ENCODE data around the gene GATM. TPM values are rescaled to one million over a fixed set of nuclear protein-coding genes. Genes with fewer than 3 reads are reported as not detected.

GATM gene
- total RNA-seq, 2 experiments from 2014 or later = 0.62 to 1.3 TPM

GRCh38 chr15:45349623-45350022 is 28.7 kb downstream of the GATM start:
- no peaks in the 10 kb centered on the region for H3K4me1 Mint-ChIP-seq (ENCODE audit: low read depth)
- CTCF ChIA-PET = interaction anchor here (0.8 kb wide), 1 partner anchor 9 kb away, joined by 3 read pairs; no protein-coding TSS in a partner anchor
- intact Hi-C loops (cut with micrococcal nuclease) = no loop called here
- no peaks in the 10 kb centered on the region for H3K9me3 Mint-ChIP-seq
- no peak for DNase-seq
- H3K4me3 Mint-ChIP-seq = no peak overlapping the region
- H3K36me3 Mint-ChIP-seq = no peaks in the 10 kb centered on the region
- H3K27me3 Mint-ChIP-seq = peaks cover 28% of the 10 kb centered on the region
- POLR2A ChIA-PET = no interaction called here
- no peak overlapping the region for H3K27ac Mint-ChIP-seq

DNA sequence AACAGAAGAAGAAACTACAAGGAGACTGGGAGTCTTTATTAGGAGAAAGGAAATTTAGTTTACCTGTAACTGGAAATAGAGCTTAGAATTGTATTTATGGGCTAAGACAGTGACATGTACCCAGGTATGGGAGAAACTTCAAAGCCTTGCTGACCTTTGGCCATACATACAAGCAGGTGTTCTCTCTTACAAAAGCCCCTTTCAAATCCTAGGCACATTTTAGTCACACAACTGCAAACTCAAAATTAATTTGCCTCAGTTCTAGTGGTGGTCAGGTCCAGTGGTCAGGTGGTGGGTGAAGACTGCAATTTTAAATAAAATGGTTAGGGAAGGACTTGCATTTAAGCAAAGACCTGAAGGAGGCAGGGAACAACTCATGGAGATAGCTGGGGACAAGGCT is 30.4 kb downstream of the GATM start:
- DNase-seq = no peak
- peaks cover 28% of the 10 kb centered on the region for H3K27me3 Mint-ChIP-seq
- H3K27ac Mint-ChIP-seq = no peak overlapping the region
- POLR2A ChIA-PET = no interaction called here
- H3K9me3 Mint-ChIP-seq = no peaks in the 10 kb centered on the region
- intact Hi-C loops (cut with micrococcal nuclease) = no loop called here
- CTCF ChIA-PET = no interaction called here
- no peak overlapping the region for H3K4me3 Mint-ChIP-seq
- H3K36me3 Mint-ChIP-seq = no peaks in the 10 kb centered on the region
- H3K4me1 Mint-ChIP-seq (ENCODE audit: low read depth) = no peaks in the 10 kb centered on the region

GRCh38 chr15:45347033-45347432 is 31.3 kb downstream of the GATM start:
- intact Hi-C loops (cut with micrococcal nuclease) = no loop called here
- Mint-ChIP-seq H3K4me1 (ENCODE audit: low read depth) (no peaks in the 10 kb centered on the region), H3K4me3 (no peak overlapping the region), H3K27me3 (peaks cover 26% of the 10 kb centered on the region), H3K27ac (no peak overlapping the region), H3K36me3 (no peaks in the 10 kb centered on the region), H3K9me3 (no peaks in the 10 kb centered on the region)
- ChIA-PET CTCF (no interaction called here), POLR2A (no interaction called here)
- no peak for DNase-seq

- DNase-seq = no peak
- CTCF ChIA-PET = no interaction called here
- Mint-ChIP-seq H3K4me1 (ENCODE audit: low read depth) (no peaks in the 10 kb centered on the region), H3K4me3 (no peak overlapping the region), H3K27me3 (peaks cover 26% of the 10 kb centered on the region), H3K27ac (no peak overlapping the region), H3K36me3 (no peaks in the 10 kb centered on the region), H3K9me3 (no peaks in the 10 kb centered on the region)
- intact Hi-C loops (cut with micrococcal nuclease) = no loop called here
- POLR2A ChIA-PET = no interaction called here
Observed at GRCh38 chr15:45346381-45346780, 32.0 kb downstream of the GATM start.

GRCh38 chr15:45343258-45343860 is 35.0 kb downstream of the GATM start:
- Mint-ChIP-seq H3K27ac (no peak overlapping the region), H3K27me3 (peaks cover 16% of the 10 kb centered on the region), H3K4me1 (ENCODE audit: low read depth) (no peaks in the 10 kb centered on the region), H3K4me3 (no peak overlapping the region), H3K9me3 (no peaks in the 10 kb centered on the region), H3K36me3 (no peaks in the 10 kb centered on the region)
- ChIA-PET CTCF (no interaction called here), POLR2A (no interaction called here)
- DNase-seq = no peak
- intact Hi-C loops (cut with micrococcal nuclease) = no loop called here

DNA sequence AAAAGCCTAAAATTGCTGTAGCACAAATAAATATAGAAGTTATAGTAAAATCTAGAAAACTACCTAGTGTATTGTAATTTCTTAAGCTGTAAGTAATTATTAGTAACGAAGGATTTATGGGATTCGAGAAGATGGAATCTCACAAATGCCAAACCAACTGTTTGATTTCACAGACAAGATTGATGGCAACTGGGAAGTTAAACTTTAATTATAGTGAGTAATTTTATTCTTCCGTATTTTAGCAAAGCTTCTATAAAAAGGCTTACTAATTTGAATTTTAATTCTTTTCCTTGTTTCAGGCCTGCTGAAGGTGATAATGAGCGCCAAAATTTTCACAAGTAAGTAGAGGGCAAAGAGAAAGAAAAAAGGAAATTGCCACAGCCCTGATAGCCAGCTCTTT is 36.6 kb downstream of the GATM start:
- DNase-seq = no peak
- intact Hi-C loops (cut with micrococcal nuclease) = no loop called here
- no peak overlapping the region for H3K4me3 Mint-ChIP-seq
- H3K9me3 Mint-ChIP-seq = no peaks in the 10 kb centered on the region
- H3K27ac Mint-ChIP-seq = no peak overlapping the region
- CTCF ChIA-PET = interaction anchor here (0.7 kb wide), 1 partner anchor 215 kb away, joined by 4 read pairs; no protein-coding TSS in a partner anchor
- H3K4me1 Mint-ChIP-seq (ENCODE audit: low read depth) = no peaks in the 10 kb centered on the region
- no peaks in the 10 kb centered on the region for H3K36me3 Mint-ChIP-seq
- POLR2A ChIA-PET = no interaction called here
- peaks cover 8% of the 10 kb centered on the region for H3K27me3 Mint-ChIP-seq

- no peaks in the 10 kb centered on the region for H3K9me3 Mint-ChIP-seq
- no peaks in the 10 kb centered on the region for H3K27me3 Mint-ChIP-seq
- intact Hi-C loops (cut with micrococcal nuclease) = no loop called here
- H3K36me3 Mint-ChIP-seq = no peaks in the 10 kb centered on the region
- ChIA-PET POLR2A (no interaction called here), CTCF (interaction anchor here (1.0 kb wide), 1 partner anchor 9 kb away, joined by 3 read pairs; no protein-coding TSS in a partner anchor)
- H3K4me1 Mint-ChIP-seq (ENCODE audit: low read depth) = no peaks in the 10 kb centered on the region
- no peak overlapping the region for H3K27ac Mint-ChIP-seq
- H3K4me3 Mint-ChIP-seq = no peak overlapping the region
- DNase-seq = no peak
Observed at GRCh38 chr15:45340429-45340828, 37.9 kb downstream of the GATM start.

- Mint-ChIP-seq H3K36me3 (no peaks in the 10 kb centered on the region), H3K9me3 (no peaks in the 10 kb centered on the region), H3K27ac (no peak overlapping the region), H3K4me1 (ENCODE audit: low read depth) (peaks cover 3% of the 10 kb centered on the region), H3K4me3 (no peak overlapping the region), H3K27me3 (no peaks in the 10 kb centered on the region)
- POLR2A ChIA-PET = no interaction called here
- DNase-seq = no peak
- CTCF ChIA-PET = no interaction called here
- intact Hi-C loops (cut with micrococcal nuclease) = no loop called here
Observed at GRCh38 chr15:45338417-45338816, 39.9 kb downstream of the GATM start.

GRCh38 chr15:45337224-45337623 is 41.1 kb downstream of the GATM start:
- Mint-ChIP-seq H3K4me3 (no peak overlapping the region), H3K27ac (no peak overlapping the region), H3K4me1 (ENCODE audit: low read depth) (peaks cover 3% of the 10 kb centered on the region), H3K9me3 (no peaks in the 10 kb centered on the region), H3K36me3 (no peaks in the 10 kb centered on the region), H3K27me3 (peaks cover 3% of the 10 kb centered on the region)
- CTCF ChIA-PET = no interaction called here
- intact Hi-C loops (cut with micrococcal nuclease) = no loop called here
- DNase-seq = no peak
- POLR2A ChIA-PET = no interaction called here

DNA sequence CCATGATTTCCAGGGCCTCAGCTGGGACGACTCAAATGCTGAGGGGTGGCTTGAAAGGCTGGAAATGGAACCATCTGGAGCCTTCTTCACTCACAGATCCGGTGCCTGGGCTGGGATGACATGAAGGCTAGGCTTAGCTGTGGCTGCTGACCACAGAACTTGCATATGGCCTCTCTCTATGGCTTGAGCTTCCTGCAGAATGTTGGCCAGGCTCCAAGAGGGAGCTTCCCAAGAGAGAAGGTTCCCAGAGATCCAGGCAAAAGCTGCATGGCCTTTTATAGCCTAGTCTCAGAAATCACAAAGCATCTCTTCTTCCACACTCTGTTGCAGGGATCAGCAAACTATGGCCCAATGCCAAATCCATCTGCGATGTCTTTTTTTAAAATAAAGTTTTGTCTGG is 44.8 kb downstream of the GATM start:
- intact Hi-C loops (cut with micrococcal nuclease) = no loop called here
- ChIA-PET CTCF (no interaction called here), POLR2A (no interaction called here)
- Mint-ChIP-seq H3K9me3 (no peaks in the 10 kb centered on the region), H3K4me3 (no peak overlapping the region), H3K27ac (no peak overlapping the region), H3K27me3 (peaks cover 4% of the 10 kb centered on the region), H3K4me1 (ENCODE audit: low read depth) (peaks cover 3% of the 10 kb centered on the region), H3K36me3 (no peaks in the 10 kb centered on the region)
- DNase-seq = no peak

DNA sequence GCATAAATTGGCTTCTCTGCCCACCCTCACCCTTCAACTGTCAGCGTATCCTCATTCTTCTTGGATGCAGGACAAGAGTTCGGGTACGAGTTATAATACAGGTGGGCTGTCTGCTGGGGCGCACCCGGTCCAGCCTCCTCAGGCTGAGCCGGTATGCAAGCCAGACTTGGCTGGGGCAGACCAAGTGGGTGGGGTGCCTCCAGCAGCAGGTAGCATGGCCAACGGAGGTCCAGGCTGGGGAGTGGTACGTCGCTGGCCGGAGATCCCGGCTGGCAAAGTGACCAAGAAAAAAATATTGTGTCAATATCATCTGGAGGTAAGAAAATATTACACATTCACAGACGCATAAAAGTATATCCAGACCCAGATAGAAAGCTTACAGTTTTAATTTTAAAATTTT is 45.6 kb downstream of the GATM start:
- Mint-ChIP-seq H3K4me3 (no peak overlapping the region), H3K27me3 (peaks cover 8% of the 10 kb centered on the region), H3K27ac (no peak overlapping the region), H3K9me3 (no peaks in the 10 kb centered on the region), H3K36me3 (no peaks in the 10 kb centered on the region), H3K4me1 (ENCODE audit: low read depth) (peaks cover 3% of the 10 kb centered on the region)
- CTCF ChIA-PET = no interaction called here
- intact Hi-C loops (cut with micrococcal nuclease) = no loop called here
- POLR2A ChIA-PET = no interaction called here
- DNase-seq = no peak

DNA sequence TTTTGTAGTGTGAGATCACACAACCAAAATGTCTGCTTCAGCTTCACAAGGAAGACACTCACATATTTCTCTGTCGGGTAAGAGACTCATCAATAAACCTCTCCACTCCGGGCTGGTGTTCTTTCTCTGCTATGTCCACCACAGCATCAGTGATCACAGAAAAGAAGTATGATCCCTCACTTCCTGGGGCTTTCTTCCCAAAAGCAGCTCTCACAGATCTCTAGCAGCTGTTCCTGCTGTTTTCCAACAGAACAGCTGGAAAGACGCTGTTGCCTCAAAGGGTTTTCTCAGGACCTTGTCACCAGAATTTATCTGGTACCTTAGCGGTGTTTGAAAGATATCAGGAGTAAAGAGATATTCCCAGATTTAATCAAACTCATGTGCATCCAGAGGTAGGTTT is 46.4 kb downstream of the GATM start:
- intact Hi-C loops (cut with micrococcal nuclease) = no loop called here
- Mint-ChIP-seq H3K27me3 (peaks cover 11% of the 10 kb centered on the region), H3K9me3 (no peaks in the 10 kb centered on the region), H3K4me1 (ENCODE audit: low read depth) (peaks cover 3% of the 10 kb centered on the region), H3K36me3 (no peaks in the 10 kb centered on the region), H3K27ac (no peak overlapping the region), H3K4me3 (no peak overlapping the region)
- ChIA-PET POLR2A (interaction anchor here (0.6 kb wide), 1 partner anchor 43 kb away, joined by 3 read pairs; no protein-coding TSS in a partner anchor), CTCF (no interaction called here)
- no peak for DNase-seq

GRCh38 chr15:45328663-45329062 is 49.7 kb downstream of the GATM start:
- H3K4me1 Mint-ChIP-seq (ENCODE audit: low read depth) = no peaks in the 10 kb centered on the region
- no peaks in the 10 kb centered on the region for H3K36me3 Mint-ChIP-seq
- intact Hi-C loops (cut with micrococcal nuclease) = no loop called here
- no peak for DNase-seq
- CTCF ChIA-PET = no interaction called here
- H3K27ac Mint-ChIP-seq = no peak overlapping the region
- POLR2A ChIA-PET = no interaction called here
- no peaks in the 10 kb centered on the region for H3K9me3 Mint-ChIP-seq
- H3K27me3 Mint-ChIP-seq = peaks cover 20% of the 10 kb centered on the region
- no peak overlapping the region for H3K4me3 Mint-ChIP-seq
